Measurements from ENCODE around the gene ETF1. TPM values are rescaled to one million over a fixed set of nuclear protein-coding genes. Genes with fewer than 3 reads are reported as not detected.

ETF1 gene
- total RNA-seq, 1 donor from 2014 or later, result 60.6 TPM

- Histone ChIP-seq H3K27me3 (no peaks in the 10 kb centered on the region), H3K4me1 (peaks cover 33% of the 10 kb centered on the region), H3K9me3 (no peaks in the 10 kb centered on the region), H3K27ac (no peak overlapping the region), H3K4me3 (no peak overlapping the region), H3K36me3 (peaks cover 6 to 93% of the 10 kb centered on the region in 2 donors)
- no peak for DNase-seq (ENCODE audit: extremely low spot score in 2 of 2)
- TF ChIP-seq POLR2A (IDR thresholded peaks at IDR 0.05), result no peak
- TF ChIP-seq, protein P1, sequence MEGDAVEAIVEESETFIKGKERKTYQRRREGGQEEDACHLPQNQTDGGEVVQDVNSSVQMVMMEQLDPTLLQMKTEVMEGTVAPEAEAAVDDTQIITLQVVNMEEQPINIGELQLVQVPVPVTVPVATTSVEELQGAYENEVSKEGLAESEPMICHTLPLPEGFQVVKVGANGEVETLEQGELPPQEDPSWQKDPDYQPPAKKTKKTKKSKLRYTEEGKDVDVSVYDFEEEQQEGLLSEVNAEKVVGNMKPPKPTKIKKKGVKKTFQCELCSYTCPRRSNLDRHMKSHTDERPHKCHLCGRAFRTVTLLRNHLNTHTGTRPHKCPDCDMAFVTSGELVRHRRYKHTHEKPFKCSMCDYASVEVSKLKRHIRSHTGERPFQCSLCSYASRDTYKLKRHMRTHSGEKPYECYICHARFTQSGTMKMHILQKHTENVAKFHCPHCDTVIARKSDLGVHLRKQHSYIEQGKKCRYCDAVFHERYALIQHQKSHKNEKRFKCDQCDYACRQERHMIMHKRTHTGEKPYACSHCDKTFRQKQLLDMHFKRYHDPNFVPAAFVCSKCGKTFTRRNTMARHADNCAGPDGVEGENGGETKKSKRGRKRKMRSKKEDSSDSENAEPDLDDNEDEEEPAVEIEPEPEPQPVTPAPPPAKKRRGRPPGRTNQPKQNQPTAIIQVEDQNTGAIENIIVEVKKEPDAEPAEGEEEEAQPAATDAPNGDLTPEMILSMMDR (IDR thresholded peaks at IDR 0.05), result no peak
- intact Hi-C loops (cut with DNase I), result no loop called here
Observed at GRCh38 chr5:138568061-138568824, 25.2 kb upstream of the ETF1 start.

DNA sequence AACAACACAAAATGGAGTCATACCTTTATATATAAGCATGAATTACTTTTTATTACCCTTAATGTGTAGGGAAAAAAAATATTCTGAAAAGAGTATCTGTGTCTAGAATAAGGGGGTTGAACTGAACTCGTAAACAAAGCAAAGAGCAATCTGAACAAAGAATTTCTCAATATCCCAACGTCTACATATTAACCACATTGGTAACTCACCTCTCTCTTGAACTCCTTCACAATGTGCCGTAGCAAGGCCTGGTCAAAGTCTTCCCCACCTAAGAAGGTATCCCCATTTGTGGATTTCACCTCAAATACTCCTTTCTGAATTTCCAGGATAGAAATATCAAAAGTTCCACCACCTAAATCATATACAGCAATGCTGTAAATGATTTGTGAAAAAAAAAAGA is 23.8 kb upstream of the ETF1 start:
- Histone ChIP-seq H3K27me3 (no peaks in the 10 kb centered on the region), H3K9me3 (no peaks in the 10 kb centered on the region), H3K4me1 (peaks cover 18% of the 10 kb centered on the region), H3K36me3 (peaks cover 0 to 87% of the 10 kb centered on the region in 2 donors), H3K27ac (no peak overlapping the region), H3K4me3 (no peak overlapping the region)
- TF ChIP-seq POLR2AphosphoS5 (IDR thresholded peaks at IDR 0.05; ENCODE audit: insufficient read depth in 1 of 2, low read depth in 1 of 2), result no peak
- no peak for TF ChIP-seq POLR2A (IDR thresholded peaks at IDR 0.05)
- TF ChIP-seq, protein P1 (IDR thresholded peaks at IDR 0.05), result no peak
- DNase-seq (ENCODE audit: extremely low spot score in 2 of 2), result no peak
- intact Hi-C loops (cut with DNase I), result no loop called here

DNA sequence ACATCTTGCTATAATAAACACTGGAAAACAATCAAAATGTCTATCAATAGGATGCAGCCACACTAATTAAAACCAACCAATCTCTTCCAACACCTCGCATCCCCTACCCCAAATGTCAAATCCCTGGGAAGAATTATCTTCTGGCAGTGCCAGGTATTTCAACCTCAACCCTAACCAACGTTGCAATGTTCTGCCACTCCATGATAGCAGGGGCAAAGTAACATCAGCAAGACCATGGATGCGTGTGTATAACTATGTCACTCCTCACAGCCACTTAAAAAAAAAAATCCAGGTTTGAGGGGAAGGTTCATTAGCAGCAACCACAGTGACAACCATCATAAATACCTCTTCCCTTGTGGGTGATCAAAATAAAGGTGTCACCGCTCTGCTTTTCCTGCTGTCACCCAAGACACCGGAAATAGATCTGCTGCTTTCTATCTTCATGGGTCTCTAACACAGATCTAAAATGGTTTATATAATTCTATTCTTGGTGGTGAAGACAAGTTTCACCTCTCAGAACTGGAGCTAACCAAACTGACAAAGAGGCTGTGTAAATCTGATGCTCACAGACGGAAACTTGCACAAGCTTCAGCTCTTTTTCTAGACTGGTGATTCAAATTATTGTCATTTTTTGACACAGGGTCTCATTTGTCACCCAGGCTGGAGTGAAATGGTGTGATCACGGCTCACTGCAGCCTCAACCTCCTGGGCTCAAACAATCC is 22.2 kb upstream of the ETF1 start:
- no peak overlapping the region for H3K4me3 ChIP-seq
- H3K4me1 ChIP-seq, result peaks cover 10% of the 10 kb centered on the region
- intact Hi-C loops (cut with DNase I), result no loop called here
- no peak for DNase-seq (ENCODE audit: extremely low spot score in 2 of 2)
- no peaks in the 10 kb centered on the region for H3K9me3 ChIP-seq
- H3K27me3 ChIP-seq, result no peaks in the 10 kb centered on the region
- H3K36me3 ChIP-seq, result peaks cover 0 to 86% of the 10 kb centered on the region in 2 donors
- H3K27ac ChIP-seq, result no peak overlapping the region
- no peak for TF ChIP-seq POLR2A (IDR thresholded peaks at IDR 0.05)
- TF ChIP-seq, protein P1 (IDR thresholded peaks at IDR 0.05), result no peak
- TF ChIP-seq POLR2AphosphoS5 (IDR thresholded peaks at IDR 0.05; ENCODE audit: insufficient read depth in 1 of 2, low read depth in 1 of 2), result no peak

- intact Hi-C loops (cut with DNase I), result no loop called here
- Histone ChIP-seq H3K27me3 (no peaks in the 10 kb centered on the region), H3K27ac (no peak overlapping the region), H3K36me3 (peaks cover 0 to 86% of the 10 kb centered on the region in 2 donors), H3K9me3 (no peaks in the 10 kb centered on the region), H3K4me1 (no peaks in the 10 kb centered on the region), H3K4me3 (no peak overlapping the region)
- no peak for DNase-seq (ENCODE audit: extremely low spot score in 2 of 2)
- TF ChIP-seq POLR2AphosphoS5 (IDR thresholded peaks at IDR 0.05; ENCODE audit: insufficient read depth in 1 of 2, low read depth in 1 of 2) (no peak), POLR2A (IDR thresholded peaks at IDR 0.05) (no peak)
- TF ChIP-seq, protein P1 (IDR thresholded peaks at IDR 0.05), result no peak
Observed at GRCh38 chr5:138564242-138564641, 21.2 kb upstream of the ETF1 start.

All from vagina (tissue), 2 donors.